Left lung (tissue), 10 donors: ENCODE data around the gene FBXO22. TPM values are rescaled to one million over a fixed set of nuclear protein-coding genes. Genes with fewer than 3 reads are reported as not detected.
"Not testable (repeated sequence)": the region's sequence is repeated elsewhere in the genome, so short reads cannot be mapped to it uniquely, and the experiment has no call there.

Source experiments
- ATAC-seq: fragments of 200-7000 bp; cut with Tn5 transposase; one replicate; pipeline ENCODE4 v1.9.1; 2020; ENCODE audit warnings: moderate library complexity
- DNase-seq, 4 donors: peaks; one replicate each; pipeline ENCODE4 v3.0.0-alpha.2; 2013 to 2020
- H3K27ac ChIP-seq, 2 donors: fragments of 200-600 bp; sonication (generic) in 1 of 2; one replicate each; pipeline versions ENCODE4 v1.5.0 to v1.8.0; 2020 to 2021
- H3K27me3 ChIP-seq, 2 donors: fragments of 200-600 bp; sonication (generic) in 1 of 2; one replicate each; pipeline versions ENCODE4 v1.5.0 to v1.8.0; 2020 to 2021
- H3K36me3 ChIP-seq, 2 donors: fragments of 200-600 bp; sonication (generic) in 1 of 2; one replicate each; pipeline versions ENCODE4 v1.5.0 to v1.8.0; 2020 to 2021
- H3K4me1 ChIP-seq, 2 donors: fragments of 200-600 bp; one replicate each; pipeline ENCODE4 v1.8.0; 2021
- H3K4me3 ChIP-seq, 2 donors: fragments of 200-600 bp; sonication (generic) in 1 of 2; one replicate each; pipeline versions ENCODE4 v1.5.0 to v1.8.0; 2020 to 2021; ENCODE audit warnings: mild to moderate bottlenecking in 1 of 2
- H3K9me3 ChIP-seq, 2 donors: fragments of 200-600 bp; sonication (generic) in 1 of 2; one replicate each; pipeline versions ENCODE4 v1.5.0 to v1.8.0; 2020 to 2021
- CTCF ChIP-seq, 2 donors: fragments of 200-600 bp; sonication (generic) in 1 of 2; IDR thresholded peaks; one replicate each; pipeline versions ENCODE4 v1.5.0 to v1.8.0; 2021; ENCODE audit warnings: antibody characterized with exemption in 2 of 2
- intact Hi-C, 2 donors: fragments of 100-400 bp; cut with DNase I; formaldehyde crosslinking; loops; one replicate each; pipeline versions ENCODE4 v1.11.2 to v1.14.2; 2022
- polyA plus RNA-seq, 6 donors: library from polyadenylated mRNA; unstranded; fragments of 120-200 nt; gene quantifications; one replicate each; pipeline ENCODE4 v1.2.1, GENCODE V29; 2013; ENCODE audit not compliant: insufficient read length in 6 of 6
- total RNA-seq, 2 donors: library from RNA; stranded (reverse); fragmentation: NEBNext Ultra II Directional; extraction: Animal tissue kit (Norgen Biotek cat#: 25700); gene quantifications; one replicate each; pipeline ENCODE4 v1.2.1, GENCODE V29; 2021
- donor health status: DM: no; HTN: yes; CAD: no.
- donor health status: DM: no; HTN: no; CAD: no.

FBXO22 gene
- total and polyA plus RNA-seq, 8 donors, result 26.7 to 44.8 (median 37.4) TPM

DNA sequence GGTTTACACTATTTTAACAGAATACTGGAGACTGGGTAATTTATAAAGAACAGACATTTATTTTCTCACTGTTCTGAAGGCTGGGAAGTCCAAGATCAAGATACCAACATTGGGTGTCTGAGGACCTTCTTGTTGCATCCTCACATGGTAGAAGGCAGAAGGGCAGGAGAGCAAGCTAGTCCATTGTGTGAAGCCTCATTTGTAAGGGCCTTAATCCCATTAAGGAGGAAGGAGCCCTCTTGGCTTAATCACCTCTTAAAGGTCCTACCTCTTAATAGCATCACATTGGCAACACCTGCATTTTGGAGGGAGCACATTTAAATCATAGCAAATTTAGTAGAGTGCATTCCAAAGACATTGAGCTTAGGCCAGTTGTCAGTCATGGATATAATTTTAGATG is 34.2 kb upstream of the FBXO22 start:
- H3K9me3 ChIP-seq, result no peaks in the 10 kb centered on the region
- ATAC-seq (no peak), DNase-seq (no peak)
- intact Hi-C loops, result no loop called here
- no peaks in the 10 kb centered on the region for H3K27me3 ChIP-seq
- no peak for TF ChIP-seq CTCF (IDR thresholded peaks at IDR 0.05)
- H3K4me3 ChIP-seq, result no peak overlapping the region
- no peak overlapping the region for H3K27ac ChIP-seq
- H3K36me3 ChIP-seq, result peaks cover 0 to 18% of the 10 kb centered on the region in 2 donors
- H3K4me1 ChIP-seq, result no peaks in the 10 kb centered on the region

- H3K27ac ChIP-seq, H3K4me1 ChIP-seq, H3K4me3 ChIP-seq, DNase-seq, ATAC-seq, intact Hi-C loops, H3K9me3 ChIP-seq, H3K27me3 ChIP-seq: not testable (repeated sequence)
- H3K36me3 ChIP-seq, result peaks cover 0 to 30% of the 10 kb centered on the region in 2 donors
Observed at GRCh38 chr15:75871589-75871988, 32.1 kb upstream of the FBXO22 start.

GRCh38 chr15:75872403-75872990 is 31.2 kb upstream of the FBXO22 start:
- no peaks in the 10 kb centered on the region for H3K27me3 ChIP-seq
- no peak overlapping the region for H3K4me3 ChIP-seq
- H3K27ac ChIP-seq, result no peak overlapping the region
- H3K4me1 ChIP-seq, result no peaks in the 10 kb centered on the region
- DNase-seq (no peak), ATAC-seq (no peak)
- no peak for TF ChIP-seq CTCF (IDR thresholded peaks at IDR 0.05)
- intact Hi-C loops, result no loop called here
- H3K36me3 ChIP-seq, result peaks cover 0 to 30% of the 10 kb centered on the region in 2 donors
- H3K9me3 ChIP-seq, result no peaks in the 10 kb centered on the region

- TF ChIP-seq CTCF (IDR thresholded peaks at IDR 0.05), result no peak
- no peaks in the 10 kb centered on the region for H3K27me3 ChIP-seq
- intact Hi-C loops, result no loop called here
- no peak overlapping the region for H3K27ac ChIP-seq
- DNase-seq (no peak), ATAC-seq (no peak)
- no peak overlapping the region for H3K4me3 ChIP-seq
- H3K4me1 ChIP-seq, result no peaks in the 10 kb centered on the region
- no peaks in the 10 kb centered on the region for H3K9me3 ChIP-seq
- peaks cover 0 to 21% of the 10 kb centered on the region in 2 donors for H3K36me3 ChIP-seq
Observed at GRCh38 chr15:75884041-75884440, 19.6 kb upstream of the FBXO22 start.

DNA sequence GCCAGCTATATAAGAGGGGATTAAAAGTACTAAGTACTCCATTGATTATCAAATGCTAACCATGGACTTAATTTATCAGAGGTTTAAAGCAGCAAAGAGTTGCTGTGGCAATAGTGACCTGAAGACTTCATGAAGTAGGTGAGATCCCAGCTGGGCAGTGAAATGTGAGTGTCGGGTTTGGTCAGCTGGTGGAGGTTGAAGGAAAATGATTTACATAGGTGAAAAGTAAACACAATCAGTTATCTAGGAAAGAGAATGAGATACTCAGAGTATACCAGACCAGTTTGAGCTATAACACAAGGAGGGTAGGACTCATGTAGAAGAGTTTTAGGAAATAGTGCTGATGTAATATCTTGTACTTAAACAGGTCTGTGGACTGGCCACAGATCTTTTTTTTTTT is 16.5 kb upstream of the FBXO22 start:
- intact Hi-C loops, result no loop called here
- no peak for TF ChIP-seq CTCF (IDR thresholded peaks at IDR 0.05)
- ATAC-seq (no peak), DNase-seq (no peak)
- Histone ChIP-seq H3K4me3 (no peak overlapping the region), H3K9me3 (no peaks in the 10 kb centered on the region), H3K4me1 (peaks cover 0 to 7% of the 10 kb centered on the region in 2 donors), H3K27ac (no peak overlapping the region), H3K36me3 (peaks cover 0 to 14% of the 10 kb centered on the region in 2 donors), H3K27me3 (no peaks in the 10 kb centered on the region)

DNA sequence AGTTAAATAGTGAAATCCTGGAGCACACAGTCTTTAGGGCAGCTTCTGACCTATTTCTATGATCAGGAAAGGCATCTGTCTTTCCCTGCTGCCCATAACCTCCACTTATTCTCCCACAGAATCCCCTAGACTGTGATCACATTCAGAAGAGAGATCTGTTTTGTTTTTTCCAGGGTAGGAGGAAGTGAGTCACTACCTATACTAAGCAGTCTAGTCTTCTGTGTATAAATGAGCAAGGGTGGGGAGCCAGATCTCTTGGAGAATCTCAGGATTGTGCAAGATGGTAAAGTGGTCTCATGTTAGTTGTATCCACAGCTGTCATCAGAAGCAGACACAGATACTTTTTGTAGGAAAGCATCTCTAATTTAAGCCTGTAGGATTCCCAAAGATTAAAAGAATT is 11.8 kb upstream of the FBXO22 start:
- no peaks in the 10 kb centered on the region for H3K27me3 ChIP-seq
- H3K9me3 ChIP-seq, result no peaks in the 10 kb centered on the region
- no peak overlapping the region for H3K4me3 ChIP-seq
- no peak for TF ChIP-seq CTCF (IDR thresholded peaks at IDR 0.05)
- H3K4me1 ChIP-seq, result peaks cover 0 to 8% of the 10 kb centered on the region in 2 donors
- no peak for DNase-seq
- H3K36me3 ChIP-seq, result no peaks in the 10 kb centered on the region
- H3K27ac ChIP-seq, result peak overlapping the region; percentile 25 to 49
- intact Hi-C loops, result no loop called here
- peak; percentile 44 for ATAC-seq
